ENCODE data around the gene EDDM13. TPM values are rescaled to one million over a fixed set of nuclear protein-coding genes. Genes with fewer than 3 reads are reported as not detected.
"Not testable (repeated sequence)": the region's sequence is repeated elsewhere in the genome, so short reads cannot be mapped to it uniquely, and the experiment has no call there.

Gene EDDM13
- total RNA-seq, 2 experiments from 2014 or later: 1.2 to 1.7 TPM

DNA sequence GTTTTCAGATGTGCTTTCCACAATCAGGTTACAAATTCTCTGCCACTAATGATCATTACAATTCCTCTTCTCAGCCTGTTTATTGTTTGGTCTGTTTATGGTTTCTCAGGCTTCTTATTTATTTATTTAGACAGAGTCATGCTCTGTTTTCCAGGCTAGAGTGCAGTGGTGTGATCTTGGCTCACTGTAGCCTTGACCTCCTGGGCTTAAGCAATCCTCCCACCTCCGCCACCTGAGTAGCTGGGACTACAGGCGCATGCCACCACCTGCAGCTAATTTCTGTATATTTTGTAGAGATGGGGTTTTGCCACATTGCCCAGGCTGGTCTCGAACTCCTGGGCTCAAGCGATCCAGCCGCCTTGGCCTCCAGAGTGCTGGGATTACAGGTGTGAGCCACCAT lies 44.2 kb downstream of the EDDM13 start:
- H3K4me1 Mint-ChIP-seq: peaks cover 17% of the 10 kb centered on the region
- ATAC-seq (ENCODE audit: low read depth): no peak
- H3K36me3 Mint-ChIP-seq: peaks cover 7% of the 10 kb centered on the region
- POLR2A ChIA-PET: no interaction called here
- DNase-seq: no peak
- no peak overlapping the region for H3K4me3 Mint-ChIP-seq
- H3K27ac Mint-ChIP-seq: no peak overlapping the region
- H3K9me3 Mint-ChIP-seq: no peaks in the 10 kb centered on the region
- no peaks in the 10 kb centered on the region for H3K27me3 Mint-ChIP-seq

DNA sequence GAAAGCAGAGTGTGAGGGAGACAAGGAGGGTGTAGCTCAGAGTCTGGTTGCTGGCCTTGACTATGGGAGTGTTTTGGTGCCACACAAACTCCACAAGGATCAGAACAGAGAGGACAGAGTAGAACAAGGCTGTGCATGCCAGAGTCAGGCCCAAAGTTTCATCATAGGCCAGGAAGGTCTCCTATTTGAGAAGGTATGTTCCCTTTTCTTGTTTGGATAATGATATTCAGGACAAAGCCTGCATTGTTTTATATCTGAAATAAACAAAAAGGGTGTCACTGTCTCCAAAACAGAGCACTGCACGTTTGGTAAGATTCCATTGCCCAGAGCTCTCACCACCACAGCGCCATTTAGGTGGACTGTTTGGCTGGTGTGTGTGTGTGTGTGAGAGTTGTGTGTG lies 45.2 kb downstream of the EDDM13 start:
- Mint-ChIP-seq H3K4me3 (no peak overlapping the region), H3K9me3 (no peaks in the 10 kb centered on the region), H3K4me1 (peaks cover 16% of the 10 kb centered on the region), H3K27ac (no peak overlapping the region), H3K36me3 (peaks cover 1% of the 10 kb centered on the region), H3K27me3 (no peaks in the 10 kb centered on the region)
- POLR2A ChIA-PET: no interaction called here
- DNase-seq (no peak), ATAC-seq (ENCODE audit: low read depth) (no peak)

DNA sequence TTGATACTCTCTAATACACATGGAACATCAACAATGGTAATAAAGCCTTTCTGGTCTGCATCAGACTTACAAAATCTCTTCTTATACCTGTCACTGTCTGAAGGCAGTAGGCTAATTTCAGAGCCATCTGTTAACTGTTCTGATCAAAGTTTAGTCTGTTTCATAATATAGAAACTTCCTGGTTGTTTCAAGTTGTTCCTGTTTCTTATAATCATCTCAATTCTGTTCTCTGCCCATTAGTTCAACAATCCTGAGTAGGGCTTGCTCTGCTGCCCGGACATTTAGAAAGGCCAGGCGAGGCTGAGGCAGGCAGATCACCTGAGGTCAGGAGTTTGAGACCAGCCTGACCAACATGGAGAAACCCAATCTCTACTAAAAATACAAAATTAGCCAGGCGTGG lies 47.4 kb downstream of the EDDM13 start:
- no peaks in the 10 kb centered on the region for H3K27me3 Mint-ChIP-seq
- H3K9me3 Mint-ChIP-seq: no peaks in the 10 kb centered on the region
- POLR2A ChIA-PET: no interaction called here
- ATAC-seq (ENCODE audit: low read depth) (no peak), DNase-seq (no peak)
- no peak overlapping the region for H3K27ac Mint-ChIP-seq
- H3K4me1 Mint-ChIP-seq: peaks cover 6% of the 10 kb centered on the region
- H3K36me3 Mint-ChIP-seq: no peaks in the 10 kb centered on the region
- no peak overlapping the region for H3K4me3 Mint-ChIP-seq

DNA sequence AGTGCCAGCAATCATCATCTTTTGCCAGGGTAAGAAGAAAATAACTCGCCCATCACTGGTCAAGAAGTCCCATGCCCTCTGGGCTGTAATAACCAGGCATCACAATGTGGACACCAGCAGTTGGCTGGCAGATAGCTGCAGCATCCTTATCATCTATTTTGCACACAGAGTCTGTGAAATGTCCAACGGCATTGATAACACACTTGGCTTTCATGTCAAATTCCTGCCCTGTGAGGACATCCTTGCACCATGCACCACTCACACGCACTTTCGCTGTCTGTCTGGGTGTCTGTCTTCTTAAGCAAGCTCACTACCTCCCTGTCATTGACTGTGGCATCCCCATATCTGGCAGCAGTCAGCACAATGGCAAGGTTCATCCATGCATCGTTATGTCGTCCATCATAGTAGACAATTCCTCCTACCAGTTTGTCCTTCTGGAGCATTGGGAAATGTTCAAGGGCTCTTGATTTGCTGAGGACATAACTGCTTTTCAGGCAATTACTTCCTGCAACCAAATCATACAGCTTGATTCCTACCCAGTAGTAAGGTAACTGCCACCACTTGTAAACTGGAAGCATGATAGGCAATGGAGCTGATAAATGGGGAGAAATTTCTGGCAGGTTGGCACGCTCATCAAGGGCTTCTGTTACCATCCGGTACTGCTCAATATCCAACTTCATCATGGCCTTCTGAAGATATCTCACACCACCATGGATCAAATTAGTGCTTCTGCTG lies 48.9 kb downstream of the EDDM13 start:
- no peak for ATAC-seq (ENCODE audit: low read depth)
- Mint-ChIP-seq H3K27ac (no peak overlapping the region), H3K9me3 (no peaks in the 10 kb centered on the region)

DNA sequence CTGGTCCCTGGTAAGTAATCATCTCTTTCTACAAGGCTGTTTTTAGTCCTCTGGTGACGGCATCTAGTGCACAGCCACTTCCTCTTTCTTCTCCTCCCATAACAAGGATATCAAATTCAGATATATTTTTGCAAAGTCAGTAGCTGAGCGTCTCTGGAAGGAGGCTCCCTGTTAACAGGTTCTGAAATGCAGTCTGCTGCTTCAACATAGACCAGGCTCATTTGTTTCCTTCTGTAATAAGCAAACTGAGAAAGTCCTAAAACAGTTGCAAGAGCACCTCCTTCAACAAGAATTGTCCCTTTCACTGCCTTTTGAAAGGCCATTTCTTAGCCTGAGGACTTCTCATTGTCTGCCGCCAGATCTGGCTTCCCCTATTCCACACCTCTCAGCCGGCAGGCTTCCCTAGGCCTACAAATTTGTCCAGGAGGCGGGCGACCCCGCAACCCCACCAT lies 49.5 kb downstream of the EDDM13 start:
- POLR2A ChIA-PET: no interaction called here
- Mint-ChIP-seq H3K4me1 (peaks cover 5% of the 10 kb centered on the region), H3K9me3 (no peaks in the 10 kb centered on the region), H3K27ac (no peak overlapping the region), H3K27me3 (no peaks in the 10 kb centered on the region), H3K36me3 (no peaks in the 10 kb centered on the region), H3K4me3 (no peak overlapping the region)
- ATAC-seq (ENCODE audit: low read depth): no peak
- no peak for DNase-seq

More for the DNA sequence above, 48.9 kb downstream of the EDDM13 start:
- H3K36me3 Mint-ChIP-seq: no peaks in the 10 kb centered on the region
- POLR2A ChIA-PET: no interaction called here
- DNase-seq: no peak
- H3K27me3 Mint-ChIP-seq: no peaks in the 10 kb centered on the region
- peaks cover 5% of the 10 kb centered on the region for H3K4me1 Mint-ChIP-seq
- H3K4me3 Mint-ChIP-seq: no peak overlapping the region

DNA sequence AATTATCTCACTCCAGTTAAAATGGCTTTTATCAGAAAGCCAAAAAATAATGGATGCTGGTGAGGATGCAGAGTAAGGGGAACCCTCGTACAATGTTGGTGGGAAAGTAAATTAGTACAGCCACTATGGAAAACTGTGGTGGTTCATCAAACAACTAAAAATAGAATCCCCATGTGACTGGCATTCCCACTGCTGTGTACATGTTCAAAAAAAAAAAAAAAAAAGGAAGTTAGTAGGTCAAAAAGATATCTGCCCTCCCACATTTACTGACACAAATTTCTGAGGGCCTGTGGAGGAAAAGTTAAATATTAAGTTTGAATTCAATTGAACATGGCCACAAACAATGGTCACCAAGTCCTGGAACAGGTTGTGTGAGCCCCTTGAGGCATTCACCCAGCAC lies 51.9 kb downstream of the EDDM13 start:
- POLR2A ChIA-PET: no interaction called here
- no peak for DNase-seq
- no peak for ATAC-seq (ENCODE audit: low read depth)
- Mint-ChIP-seq H3K4me1 (peaks cover 5% of the 10 kb centered on the region), H3K27me3 (no peaks in the 10 kb centered on the region), H3K27ac (no peak overlapping the region), H3K36me3 (no peaks in the 10 kb centered on the region), H3K9me3 (peaks cover 2% of the 10 kb centered on the region), H3K4me3 (no peak overlapping the region)

DNA sequence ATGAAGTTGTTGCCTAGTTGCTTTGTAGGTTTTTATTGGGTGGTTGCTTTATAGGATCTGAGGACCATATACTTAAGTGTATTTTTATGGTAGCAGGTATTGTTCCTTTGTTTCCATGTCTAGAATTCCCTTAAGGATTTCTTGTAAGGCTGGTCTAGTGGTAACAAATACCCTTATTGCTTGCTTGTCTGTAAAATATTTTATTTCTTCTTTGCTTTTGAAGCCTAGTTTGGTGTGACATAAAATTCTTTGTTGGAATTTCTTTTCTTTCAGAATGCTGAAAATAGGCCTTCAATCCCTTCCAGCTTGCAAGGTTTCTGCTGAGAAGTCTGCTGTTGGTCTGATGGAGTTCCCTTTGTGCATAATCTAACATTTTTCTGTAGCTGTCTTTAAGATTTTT lies 60.1 kb downstream of the EDDM13 start:
- Mint-ChIP-seq H3K36me3 (no peaks in the 10 kb centered on the region), H3K27me3 (peaks cover 2% of the 10 kb centered on the region), H3K27ac (no peak overlapping the region), H3K9me3 (peaks cover 5% of the 10 kb centered on the region), H3K4me1 (no peaks in the 10 kb centered on the region), H3K4me3 (no peak overlapping the region)
- POLR2A ChIA-PET: interaction anchor here (1.2 kb wide), 2 partner anchors 18 to 79 kb away, joined by 5 to 10 read pairs; partner anchors contain the start of gene ZSCAN5A
- DNase-seq: no peak
- no peak for ATAC-seq (ENCODE audit: low read depth)

DNA sequence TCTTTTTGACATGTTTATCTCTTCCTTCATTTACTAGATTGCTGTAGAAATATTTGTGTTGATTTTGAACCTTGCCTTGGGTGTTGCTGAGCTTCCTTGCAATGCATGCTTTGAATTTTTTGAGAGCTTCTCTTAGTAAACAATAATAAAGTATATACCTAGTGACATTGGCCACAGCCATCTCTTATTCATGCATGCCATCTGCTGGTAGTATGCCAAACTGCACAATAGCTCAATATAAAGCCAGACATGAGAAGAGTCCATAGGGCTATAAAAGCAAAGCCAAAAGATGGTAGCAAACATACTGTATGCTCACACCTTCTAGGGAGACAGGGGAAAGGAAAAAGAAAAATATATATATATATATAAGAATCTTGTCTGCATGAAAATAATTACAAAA lies 61.0 kb downstream of the EDDM13 start:
- ATAC-seq (ENCODE audit: low read depth) (no peak), DNase-seq (no peak)
- POLR2A ChIA-PET: interaction anchor here (1.2 kb wide), 2 partner anchors 19 to 80 kb away, joined by 5 to 10 read pairs; partner anchors contain the start of gene ZSCAN5A
- peaks cover 2% of the 10 kb centered on the region for H3K27me3 Mint-ChIP-seq
- peaks cover 3% of the 10 kb centered on the region for H3K9me3 Mint-ChIP-seq
- no peaks in the 10 kb centered on the region for H3K4me1 Mint-ChIP-seq
- H3K36me3 Mint-ChIP-seq: no peaks in the 10 kb centered on the region
- H3K27ac Mint-ChIP-seq: no peak overlapping the region
- H3K4me3 Mint-ChIP-seq: no peak overlapping the region

DNA sequence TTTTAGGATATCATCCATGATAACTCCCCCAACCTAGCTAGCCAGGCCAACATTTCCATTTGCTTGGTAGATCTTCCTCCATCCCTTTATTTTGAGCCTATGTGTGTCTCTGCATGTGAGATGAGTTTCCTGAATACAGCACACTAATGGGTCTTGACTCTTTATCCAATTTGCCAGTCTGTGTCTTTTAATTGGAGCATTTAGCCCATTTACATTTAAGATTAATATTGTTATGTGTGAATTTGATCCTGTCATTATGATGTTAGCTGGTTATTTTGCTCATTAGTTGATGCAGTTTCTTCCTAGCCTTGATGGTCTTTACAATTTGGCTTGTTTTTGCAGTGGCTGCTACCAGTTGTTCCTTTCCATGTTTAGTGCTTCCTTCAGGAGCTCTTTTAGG lies 62.8 kb downstream of the EDDM13 start:
- H3K27ac Mint-ChIP-seq; H3K4me1 Mint-ChIP-seq; H3K9me3 Mint-ChIP-seq; ATAC-seq (ENCODE audit: low read depth); POLR2A ChIA-PET; H3K36me3 Mint-ChIP-seq; H3K4me3 Mint-ChIP-seq; DNase-seq; H3K27me3 Mint-ChIP-seq: not testable (repeated sequence)

DNA sequence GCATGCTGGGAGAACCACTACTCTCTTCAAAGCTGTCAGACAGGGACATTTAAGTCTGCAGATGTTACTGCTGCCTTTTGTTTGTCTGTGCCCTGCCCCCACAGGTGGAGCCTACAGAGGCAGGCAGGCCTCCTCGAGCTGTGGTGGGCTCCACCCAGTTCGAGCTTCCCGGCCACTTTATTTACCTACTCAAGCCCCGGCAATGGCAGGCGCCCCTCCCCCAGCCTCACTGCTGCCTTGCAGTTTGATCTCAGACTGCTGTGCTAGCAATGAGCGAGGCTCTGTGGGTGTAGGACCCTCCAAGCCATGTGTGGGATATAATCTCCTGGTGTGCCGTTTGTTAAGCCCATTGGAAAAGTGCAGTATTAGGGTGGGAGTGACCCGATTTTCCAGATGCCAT lies 64.5 kb downstream of the EDDM13 start:
- H3K27ac Mint-ChIP-seq; H3K4me3 Mint-ChIP-seq; H3K4me1 Mint-ChIP-seq; DNase-seq; ATAC-seq (ENCODE audit: low read depth); H3K27me3 Mint-ChIP-seq; H3K36me3 Mint-ChIP-seq; POLR2A ChIA-PET: not testable (repeated sequence)
- peaks cover 11% of the 10 kb centered on the region for H3K9me3 Mint-ChIP-seq

DNA sequence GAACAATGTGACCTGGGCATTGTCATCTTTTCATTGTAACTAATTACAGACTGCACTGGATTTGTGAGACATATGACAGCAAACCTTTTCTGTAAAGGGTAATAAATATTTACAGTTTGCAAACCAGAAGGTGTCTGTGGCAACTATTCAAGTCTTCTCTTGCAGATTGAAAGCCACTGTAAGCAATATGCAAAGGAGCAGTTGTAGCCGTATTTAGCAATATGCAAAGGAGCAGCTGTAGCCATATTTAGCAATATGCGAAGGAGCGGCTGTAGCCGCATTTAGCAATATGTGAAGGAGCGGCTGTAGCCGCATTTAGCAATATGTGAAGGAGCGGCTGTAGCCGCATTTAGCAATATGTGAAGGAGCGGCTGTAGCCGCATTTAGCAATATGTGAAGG lies 66.5 kb downstream of the EDDM13 start:
- H3K4me3 Mint-ChIP-seq; H3K27me3 Mint-ChIP-seq; POLR2A ChIA-PET; DNase-seq; H3K36me3 Mint-ChIP-seq; H3K4me1 Mint-ChIP-seq; H3K27ac Mint-ChIP-seq; ATAC-seq (ENCODE audit: low read depth): not testable (repeated sequence)
- peaks cover 18% of the 10 kb centered on the region for H3K9me3 Mint-ChIP-seq

DNA sequence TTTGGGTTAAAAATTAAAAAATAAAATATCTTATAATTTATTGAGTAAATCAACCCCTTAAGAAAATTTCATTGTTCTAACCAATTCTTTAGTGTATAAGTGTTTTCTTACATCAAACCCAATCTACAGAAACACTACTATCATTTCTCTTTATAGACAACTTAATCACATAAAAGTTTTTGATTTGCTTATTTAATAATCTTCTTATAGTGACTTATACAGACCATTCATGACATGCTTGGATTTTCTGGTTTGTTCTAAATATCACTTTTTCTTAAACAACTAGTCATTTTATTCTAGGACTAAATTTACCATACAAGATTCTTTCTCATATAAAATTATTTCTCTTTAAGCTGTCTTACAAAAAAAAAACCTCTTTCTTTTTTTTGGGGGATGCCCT lies 69.4 kb downstream of the EDDM13 start:
- Mint-ChIP-seq H3K36me3 (no peaks in the 10 kb centered on the region), H3K27me3 (no peaks in the 10 kb centered on the region), H3K4me3 (no peak overlapping the region), H3K9me3 (peaks cover 17% of the 10 kb centered on the region), H3K27ac (no peak overlapping the region), H3K4me1 (no peaks in the 10 kb centered on the region)
- POLR2A ChIA-PET: no interaction called here
- ATAC-seq (ENCODE audit: low read depth): no peak
- DNase-seq: no peak

DNA sequence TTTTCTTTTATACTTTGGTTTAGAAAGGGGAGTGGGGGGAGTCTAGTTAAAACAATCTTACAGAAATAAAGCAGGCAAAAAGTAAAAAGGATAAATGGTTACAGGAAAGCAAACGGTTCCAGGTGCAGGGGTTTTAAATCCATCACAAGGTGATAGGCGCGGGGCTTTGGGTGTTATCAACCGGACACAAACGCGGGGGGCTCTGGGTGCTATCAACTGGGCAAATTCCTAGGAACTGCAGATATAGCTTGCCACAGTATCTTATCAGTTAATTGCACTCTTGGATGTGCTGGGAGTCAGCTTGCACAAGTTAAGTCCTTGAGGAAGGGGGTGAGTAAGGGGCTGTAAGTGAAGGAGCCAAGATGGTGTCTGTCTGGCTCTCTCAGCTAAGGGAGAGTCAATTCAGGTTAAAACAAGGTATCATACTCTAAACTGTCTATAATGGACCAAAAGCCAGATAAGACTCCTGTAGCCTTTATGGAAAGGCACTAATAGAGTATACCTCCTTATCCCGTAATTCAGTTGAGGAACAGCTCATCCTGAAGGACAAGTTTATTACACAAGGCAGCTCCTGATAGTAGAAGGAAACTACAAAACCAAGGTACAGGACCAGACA lies 74.7 kb downstream of the EDDM13 start:
- no peak overlapping the region for H3K4me3 Mint-ChIP-seq
- DNase-seq (no peak), ATAC-seq (ENCODE audit: low read depth) (no peak)
- peaks cover 7% of the 10 kb centered on the region for H3K9me3 Mint-ChIP-seq
- H3K36me3 Mint-ChIP-seq: no peaks in the 10 kb centered on the region
- no peaks in the 10 kb centered on the region for H3K4me1 Mint-ChIP-seq
- H3K27me3 Mint-ChIP-seq: no peaks in the 10 kb centered on the region
- no peak overlapping the region for H3K27ac Mint-ChIP-seq
- POLR2A ChIA-PET: no interaction called here

DNA sequence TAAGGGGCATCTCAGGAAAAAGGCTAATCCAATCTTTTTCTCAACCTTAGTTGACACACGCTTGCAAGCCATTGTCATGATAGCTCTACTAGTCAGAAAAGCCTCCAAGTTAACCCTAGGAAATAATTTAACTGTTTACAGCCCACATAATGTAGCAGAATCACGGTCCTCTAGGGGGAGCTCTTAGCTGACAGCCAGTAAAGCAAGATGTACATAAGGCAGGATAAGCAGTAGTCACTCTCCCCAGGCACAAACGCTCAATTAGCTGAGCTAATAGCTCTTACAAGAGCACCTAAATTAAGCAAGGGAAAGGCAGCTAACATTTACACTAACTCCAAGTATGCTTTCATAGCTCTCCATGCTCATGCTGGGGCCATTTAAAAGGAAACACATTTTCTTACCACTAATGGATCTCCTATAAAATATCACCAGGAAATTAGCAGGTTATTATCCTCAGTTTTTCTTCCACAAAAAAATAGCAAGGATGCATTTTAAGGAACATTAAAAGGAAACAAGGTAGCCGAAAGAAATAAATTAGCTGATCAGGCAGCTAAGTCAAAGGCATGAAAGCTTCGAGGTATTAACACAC lies 75.8 kb downstream of the EDDM13 start:
- Mint-ChIP-seq H3K4me3 (no peak overlapping the region), H3K4me1 (no peaks in the 10 kb centered on the region), H3K9me3 (no peaks in the 10 kb centered on the region), H3K27ac (no peak overlapping the region), H3K27me3 (no peaks in the 10 kb centered on the region), H3K36me3 (no peaks in the 10 kb centered on the region)
- no peak for DNase-seq
- no peak for ATAC-seq (ENCODE audit: low read depth)
- POLR2A ChIA-PET: no interaction called here

All from activated naive CD8-positive, alpha-beta T cell treated with anti-CD3 and anti-CD28 coated beads, Interleukin-2, amount 10 ng/mL, durations not matched to agents 7 days and 5 days (primary cell).